SH-SY5Y (cell line): ENCODE measurements around the gene SART3.

Source experiments
- GATA2 ChIP-seq: IDR thresholded peaks from 2 replicates; pipeline ENCODE4 v1.6.1; 2011; ENCODE audit warnings: mild to moderate bottlenecking, low read depth, low read length
- GATA3 ChIP-seq: IDR thresholded peaks from 2 replicates; pipeline ENCODE4 v1.6.1; 2011; ENCODE audit warnings: low read depth, mild to moderate bottlenecking, low read length, moderate library complexity

Gene SART3

GRCh38 chr12:108563804-108564151, 2.8 kb upstream of the SART3 start:
- no peak for TF ChIP-seq GATA3

- TF ChIP-seq GATA2 (no peak), GATA3 (no peak)
Observed at GRCh38 chr12:108563136-108563803, 2.3 kb upstream of the SART3 start.

- TF ChIP-seq GATA3 = no peak
- no peak for TF ChIP-seq GATA2
Observed at GRCh38 chr12:108562348-108563135, 1.6 kb upstream of the SART3 start, which contains the start of gene ISCU. TSS of gene ISCU (plus strand) at chr12:108562596. CDS start at chr12:108562623, 27 bp downstream.

GRCh38 chr12:108561852-108562347, 927 bp upstream of the SART3 start:
- TF ChIP-seq GATA2 (no peak), GATA3 (no peak)

GRCh38 chr12:108560321-108560721, 652 bp downstream of the SART3 start:
- TF ChIP-seq GATA3 = no peak
- no peak for TF ChIP-seq GATA2

GRCh38 chr12:108559748-108560147, 1.2 kb downstream of the SART3 start:
- TF ChIP-seq GATA2 (no peak), GATA3 (no peak)

DNA sequence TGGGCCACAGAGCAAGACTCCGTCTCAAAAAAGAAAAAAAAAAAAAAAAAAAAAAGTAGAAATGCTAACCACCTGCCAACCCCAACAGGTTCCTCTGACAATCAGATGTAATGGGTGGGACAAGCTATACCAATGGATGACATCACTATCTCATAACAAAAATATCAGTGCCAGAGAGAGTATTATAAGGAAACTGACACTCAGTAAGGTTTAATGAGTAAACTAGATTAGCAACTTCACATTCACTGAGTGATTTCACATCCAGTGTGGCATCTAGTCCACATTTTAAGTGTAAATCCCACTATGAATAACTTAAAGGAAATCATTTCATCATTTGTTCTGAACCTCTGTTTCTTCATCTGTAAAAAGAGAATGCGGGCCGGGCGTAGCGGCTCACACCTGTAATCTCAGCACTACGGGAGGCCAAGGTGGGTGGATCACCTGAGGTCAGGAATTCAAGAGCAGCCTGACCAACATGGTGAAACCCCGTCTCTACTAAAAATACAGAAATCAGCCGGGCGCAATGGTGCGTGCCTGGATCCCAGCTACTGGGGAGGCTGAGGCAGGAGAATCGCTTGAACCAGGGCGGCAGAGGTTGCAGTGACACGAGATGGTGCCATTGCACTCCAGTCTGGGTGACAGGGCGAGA, 1.8 kb downstream of the SART3 start:
- no peak for TF ChIP-seq GATA3
- no peak for TF ChIP-seq GATA2

DNA sequence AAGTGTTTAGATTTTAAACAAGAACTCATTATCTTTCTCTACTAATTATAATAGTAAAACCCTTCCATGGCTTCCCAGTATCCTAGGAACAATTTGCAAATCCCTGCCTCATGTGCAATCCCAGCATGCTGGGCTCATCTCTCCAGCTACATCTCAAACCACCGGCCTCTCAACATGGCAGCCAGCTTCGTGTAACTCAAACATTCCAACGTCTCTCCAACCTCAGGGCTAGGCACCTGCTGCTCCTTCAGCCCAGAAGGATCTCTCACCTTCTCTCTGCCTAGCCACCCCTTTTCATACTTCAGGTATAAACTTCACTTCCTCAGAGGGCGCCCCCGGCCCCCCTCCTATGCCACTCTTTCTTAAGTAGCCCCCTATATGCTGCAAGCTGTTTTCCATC, 7.2 kb downstream of the SART3 start:
- TF ChIP-seq GATA3 (no peak), GATA2 (no peak)

- no peak for TF ChIP-seq GATA3
- no peak for TF ChIP-seq GATA2
Observed at GRCh38 chr12:108551535-108551934, 9.4 kb downstream of the SART3 start.

DNA sequence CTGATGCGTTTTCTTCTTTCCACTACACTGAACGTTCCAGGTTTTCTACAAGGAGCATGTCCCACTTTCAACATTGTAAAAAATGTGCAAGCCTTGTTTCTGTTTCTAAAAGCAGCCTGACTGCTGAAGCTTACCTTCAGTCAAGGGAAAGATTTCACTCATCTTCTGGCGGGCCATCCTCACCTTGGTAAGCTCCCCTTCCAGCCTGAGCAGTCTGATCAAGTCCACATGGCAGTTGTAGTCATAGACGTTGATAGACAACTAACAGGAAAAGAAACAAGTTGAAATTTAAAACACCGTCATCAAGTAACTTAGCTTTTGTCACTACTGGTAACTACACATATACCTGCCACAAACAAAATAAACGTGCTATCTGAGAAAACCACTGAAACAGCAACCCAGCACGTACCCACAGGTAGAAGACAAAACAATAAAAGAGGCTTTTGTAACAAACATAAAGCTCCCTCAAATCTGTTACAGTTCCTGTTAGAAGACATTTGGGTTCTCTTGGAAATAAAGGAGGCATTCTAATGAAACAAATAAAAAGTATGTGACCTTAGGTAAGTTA, 11.9 kb downstream of the SART3 start:
- TF ChIP-seq GATA2 (no peak), GATA3 (no peak)

DNA sequence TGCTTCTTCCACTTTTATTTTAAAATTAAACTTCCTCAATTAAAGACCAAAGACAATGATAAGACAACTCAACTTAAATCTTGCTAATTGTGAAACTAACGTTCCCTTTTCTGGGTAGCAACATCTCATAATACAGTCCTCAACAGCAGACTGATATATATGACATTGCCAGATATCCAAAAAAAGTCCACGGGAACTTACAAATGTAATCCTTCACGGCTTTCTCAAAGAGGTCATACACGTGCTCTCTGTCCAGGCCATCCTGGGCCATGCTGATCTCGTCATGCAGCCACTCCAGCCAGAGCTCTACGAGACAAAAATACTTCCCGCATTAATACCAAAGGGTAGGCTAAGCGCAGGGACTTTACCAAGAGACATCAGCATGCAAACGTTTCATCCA, 13.3 kb downstream of the SART3 start:
- TF ChIP-seq GATA3 (no peak), GATA2 (no peak)

GRCh38 chr12:108543652-108544051, 17.3 kb downstream of the SART3 start:
- TF ChIP-seq GATA3 (no peak), GATA2 (no peak)

- TF ChIP-seq GATA2 = no peak
- no peak for TF ChIP-seq GATA3
Observed at GRCh38 chr12:108542320-108542719, 18.7 kb downstream of the SART3 start.

GRCh38 chr12:108538616-108539195, 22.3 kb downstream of the SART3 start:
- TF ChIP-seq GATA2 (no peak), GATA3 (no peak)
